PC-3 (cell line): ENCODE results near the gene MUSTN1.

Experiments used
- CTCF ChIP-seq: fragments of 300-600 bp; sonication (generic); conservative IDR thresholded peaks from 2 replicates; pipeline ENCODE4 v1.5.1; 2017; ENCODE audit warnings: antibody characterized with exemption, low read depth, mild to moderate bottlenecking, low read length
- EZH2 ChIP-seq: fragments of 300-600 bp; sonication (generic); IDR thresholded peaks from one replicate; pipeline ENCODE4 v1.6.1; 2017; ENCODE audit warnings: antibody characterized with exemption, mild to moderate bottlenecking, low read length; ENCODE audit not compliant: unreplicated experiment

DNA sequence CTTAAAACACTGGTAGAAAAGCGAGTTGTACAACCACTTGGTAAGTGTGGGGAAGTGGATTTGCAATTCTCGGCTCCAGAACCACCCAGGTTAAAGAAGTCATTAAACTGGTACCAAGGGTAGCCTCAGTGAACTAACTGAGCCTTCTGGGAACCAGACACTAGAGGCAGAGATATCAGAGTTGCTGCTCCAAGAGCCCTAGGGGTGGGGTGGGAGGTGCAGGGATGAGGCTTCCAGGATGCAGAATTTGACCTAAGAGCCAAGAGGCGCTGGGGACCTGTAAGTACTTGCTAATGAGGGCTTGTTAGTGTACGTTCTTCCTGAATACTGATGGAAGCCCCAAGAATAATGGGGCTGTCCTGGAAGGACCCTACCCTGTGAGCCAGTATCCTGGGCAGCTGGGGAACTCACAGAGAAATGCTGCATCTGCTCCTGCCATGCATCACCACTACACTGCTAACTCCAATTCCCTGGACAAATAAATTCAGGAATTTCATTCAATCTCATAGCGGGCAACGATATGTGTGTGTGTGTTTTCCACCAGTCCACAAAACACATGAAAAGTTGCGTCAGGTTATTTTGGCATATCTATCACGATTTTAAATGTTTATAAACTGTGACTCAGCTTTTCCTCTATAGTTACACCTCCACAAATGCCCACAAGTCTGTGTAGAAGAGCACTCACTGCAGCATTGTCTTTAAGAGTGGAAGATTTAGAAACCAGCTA lies 38.8 kb upstream of the MUSTN1 start:
- TF ChIP-seq EZH2 (no peak), CTCF (no peak)
